GM12892 (cell line): ENCODE results near the gene OSTF1.

Experiments
- DNase-seq: peaks from one replicate; pipeline ENCODE4 v3.0.0; 2011; ENCODE audit not compliant: insufficient read length
- FAIRE-seq: peaks from 2 replicates; lab custom pipeline; 2011; peaks lifted over from hg19 to GRCh38; lab: Jason Lieb, UNC
- POLR2A ChIP-seq: IDR thresholded peaks from 2 replicates; pipeline ENCODE4 v1.6.1; 2011; ENCODE audit warnings: low read depth, low read length, control low read depth
- POLR2AphosphoS5 ChIP-seq: IDR thresholded peaks from 2 replicates; pipeline ENCODE4 v1.6.1; 2011; ENCODE audit warnings: low read depth, low read length, control low read depth
- TAF1 ChIP-seq: IDR thresholded peaks from 2 replicates; pipeline ENCODE4 v1.6.1; 2011; ENCODE audit warnings: low read depth, mild to moderate bottlenecking, control low read depth, low read length, borderline replicate concordance

Gene OSTF1

DNA sequence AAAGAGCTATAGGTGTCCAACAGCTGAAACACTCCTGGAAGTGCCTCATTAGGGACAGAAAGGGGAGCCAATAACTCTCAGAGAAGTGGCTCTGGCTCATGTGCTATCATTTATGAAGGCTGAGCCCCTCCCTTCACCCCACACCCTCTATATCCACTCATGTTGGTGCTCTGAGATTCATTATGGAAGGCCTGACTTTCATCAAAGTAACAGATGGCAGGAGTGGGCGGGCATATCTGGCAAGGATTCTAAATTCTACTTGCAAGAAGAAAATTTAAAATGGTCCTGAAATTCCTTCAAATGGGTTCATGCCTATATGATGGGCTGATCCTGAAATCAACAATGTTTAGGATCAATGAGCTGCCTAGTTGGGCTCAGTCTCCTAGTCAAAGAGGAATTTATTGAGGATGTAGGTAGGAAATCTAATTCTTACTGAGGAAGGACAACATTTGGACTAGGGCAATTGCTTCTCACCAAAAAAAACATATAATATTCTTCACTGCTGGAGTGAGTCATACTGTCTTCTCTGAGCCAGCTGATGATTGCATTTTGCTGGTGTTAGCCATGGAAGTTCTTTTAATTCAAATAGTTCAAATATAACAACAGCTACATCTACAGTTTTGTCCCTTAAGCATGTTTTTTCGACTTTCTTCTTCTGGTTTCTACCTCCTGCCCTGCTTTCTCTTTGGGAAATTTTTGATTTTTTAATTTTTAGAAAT is 23.8 kb upstream of the OSTF1 start:
- TF ChIP-seq TAF1: no peak
- TF ChIP-seq POLR2A: no peak
- no peak for TF ChIP-seq POLR2AphosphoS5
- FAIRE-seq: no peak
- no peak for DNase-seq

DNA sequence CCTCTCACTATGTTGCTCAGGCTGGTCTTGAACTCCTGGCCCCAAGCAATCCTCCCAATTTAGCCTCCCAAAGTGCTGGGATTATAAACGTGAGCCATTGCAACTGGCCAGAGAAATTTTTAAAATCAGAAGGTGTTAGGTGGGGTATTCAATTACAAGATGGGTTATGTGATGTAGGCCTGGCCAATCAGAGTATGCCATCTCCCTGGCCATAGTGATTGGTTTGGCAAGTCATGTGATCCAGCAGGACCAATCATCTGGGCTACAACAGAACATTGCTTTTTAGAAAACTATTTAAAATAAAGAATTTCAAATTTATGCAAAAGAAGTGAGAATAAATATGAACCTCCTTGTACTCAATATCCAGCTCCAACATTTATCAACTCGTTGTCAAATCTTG is 22.8 kb upstream of the OSTF1 start:
- FAIRE-seq (no peak), DNase-seq (no peak)

DNA sequence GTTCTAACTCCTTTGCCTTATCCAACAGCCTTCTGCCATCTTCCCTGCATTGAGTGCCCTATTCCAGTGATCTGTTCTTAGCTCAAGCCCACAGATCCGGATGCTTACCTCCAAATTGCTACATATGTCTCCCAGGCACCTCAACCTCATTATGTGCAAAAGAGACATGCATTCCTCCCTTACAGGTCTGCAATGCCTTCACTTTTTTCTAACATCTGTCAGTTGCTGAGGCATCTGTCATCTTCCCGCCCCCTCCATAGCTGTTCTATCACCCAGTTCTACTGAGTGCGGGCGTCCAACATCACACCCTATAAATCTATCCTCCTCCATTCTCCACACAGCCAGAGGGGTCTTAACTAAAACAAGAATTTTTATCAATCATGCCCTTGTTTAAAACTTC is 20.4 kb upstream of the OSTF1 start:
- FAIRE-seq: no peak
- no peak for DNase-seq
- TF ChIP-seq POLR2A: no peak
- no peak for TF ChIP-seq TAF1
- TF ChIP-seq POLR2AphosphoS5: no peak

More for the DNA sequence above, 22.8 kb upstream of the OSTF1 start:
- TF ChIP-seq POLR2AphosphoS5: no peak
- no peak for TF ChIP-seq TAF1
- TF ChIP-seq POLR2A: no peak

- TF ChIP-seq TAF1: no peak
- TF ChIP-seq POLR2A: no peak
- TF ChIP-seq POLR2AphosphoS5: no peak
- FAIRE-seq: no peak
- no peak for DNase-seq
Measured at GRCh38 chr9:75069171-75069570, 19.1 kb upstream of the OSTF1 start.

DNA sequence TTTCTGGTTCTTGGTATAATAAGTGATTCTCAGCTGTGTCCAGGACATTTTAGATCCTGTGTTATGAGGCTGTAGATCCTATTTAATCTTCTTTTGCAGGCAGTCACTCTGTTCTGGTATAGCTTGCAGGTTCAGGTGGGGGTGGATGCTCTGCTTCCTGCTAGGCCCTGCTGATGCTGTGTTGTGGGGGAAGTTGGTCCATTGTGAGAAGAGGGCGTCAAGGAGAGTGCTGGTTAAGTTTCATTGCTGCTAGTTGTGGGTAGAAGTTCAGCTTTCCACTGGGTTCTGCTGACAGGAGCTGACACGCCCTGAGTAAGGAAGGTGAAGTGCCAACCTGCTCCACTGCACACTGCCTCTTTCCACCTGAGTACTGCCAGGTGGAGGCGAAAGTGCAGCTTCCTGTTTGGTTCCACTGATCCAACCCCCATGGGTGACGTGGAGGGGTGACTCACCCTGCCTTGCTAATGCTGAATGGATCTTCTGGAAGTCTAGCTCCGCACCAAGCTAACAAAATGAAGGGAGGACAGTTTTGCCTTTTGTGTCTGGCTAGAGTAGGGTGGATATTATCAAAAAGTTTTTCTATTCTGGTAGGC is 16.7 kb upstream of the OSTF1 start:
- no peak for DNase-seq
- no peak for FAIRE-seq

DNA sequence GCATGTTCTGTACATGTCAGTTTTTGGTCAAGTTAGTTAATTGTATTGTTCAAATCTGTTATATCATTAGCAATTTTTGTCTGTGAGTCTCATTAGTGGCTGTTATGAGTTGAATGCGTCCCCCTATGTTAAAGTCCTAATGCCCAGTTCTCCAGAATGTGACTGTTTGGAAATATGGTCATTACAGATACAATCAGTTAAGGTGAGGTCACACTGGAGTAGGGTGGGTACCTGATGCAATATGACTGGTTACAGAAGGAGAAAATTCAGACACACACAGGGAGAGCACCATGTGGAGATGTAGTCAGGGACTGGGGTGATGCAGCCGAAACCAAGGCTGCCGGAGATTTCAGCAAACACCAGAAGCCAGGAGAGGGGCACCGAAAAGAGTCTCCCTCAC is 15.4 kb upstream of the OSTF1 start:
- FAIRE-seq (no peak), DNase-seq (no peak)
- TF ChIP-seq POLR2AphosphoS5: no peak
- no peak for TF ChIP-seq POLR2A
- no peak for TF ChIP-seq TAF1

More for the DNA sequence above, 16.7 kb upstream of the OSTF1 start:
- no peak for TF ChIP-seq POLR2AphosphoS5
- no peak for TF ChIP-seq POLR2A
- TF ChIP-seq TAF1: no peak

- no peak for FAIRE-seq
- TF ChIP-seq POLR2A: no peak
- TF ChIP-seq TAF1: no peak
- no peak for TF ChIP-seq POLR2AphosphoS5
- no peak for DNase-seq
Measured at GRCh38 chr9:75081632-75082031, 6.7 kb upstream of the OSTF1 start.

DNA sequence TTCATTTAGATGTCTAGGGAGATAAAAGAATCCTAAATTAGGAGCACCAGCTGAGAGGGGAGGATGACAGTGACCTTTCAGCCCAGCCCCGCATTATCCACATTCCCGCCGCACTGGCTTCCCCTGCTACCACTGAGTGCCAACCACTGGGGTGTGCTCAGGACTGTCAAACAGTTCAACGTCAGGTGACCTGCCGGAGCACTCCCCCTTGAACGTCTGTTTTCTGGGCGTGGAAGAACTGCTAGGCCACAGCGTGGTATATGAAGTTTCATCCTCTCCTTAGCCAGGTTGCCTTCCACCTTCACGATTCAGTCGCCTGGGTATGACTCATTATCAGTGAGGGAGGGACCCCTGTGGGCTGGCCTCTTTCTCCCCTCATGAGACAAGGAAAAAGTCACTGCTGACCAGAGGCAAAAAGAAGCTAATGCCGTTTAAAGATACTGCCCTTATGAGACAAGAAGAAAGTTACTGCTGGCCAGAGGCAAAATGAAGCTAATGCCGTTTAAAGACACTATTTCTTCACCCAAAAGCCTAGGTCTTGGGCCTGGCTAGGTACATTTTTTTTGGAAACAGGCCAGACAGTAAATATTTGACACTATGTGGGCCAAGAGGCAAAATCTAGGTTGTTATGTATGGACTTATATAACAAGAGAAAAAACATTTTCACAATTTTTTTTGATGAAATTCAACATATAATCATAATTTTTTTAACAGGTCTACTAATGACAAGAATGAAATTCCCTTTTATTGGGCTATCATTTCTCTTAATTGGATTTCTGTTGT is 4.9 kb upstream of the OSTF1 start:
- FAIRE-seq (no peak), DNase-seq (no peak)
- TF ChIP-seq TAF1: no peak
- TF ChIP-seq POLR2AphosphoS5: no peak
- TF ChIP-seq POLR2A: no peak

GRCh38 chr9:75084081-75084672 is 4.1 kb upstream of the OSTF1 start:
- no peak for FAIRE-seq
- no peak for DNase-seq
- TF ChIP-seq POLR2AphosphoS5: no peak
- TF ChIP-seq POLR2A: no peak

- no peak for DNase-seq
- no peak for TF ChIP-seq POLR2AphosphoS5
- no peak for TF ChIP-seq POLR2A
- TF ChIP-seq TAF1: no peak
- no peak for FAIRE-seq
Measured at GRCh38 chr9:75085640-75086039, 2.7 kb upstream of the OSTF1 start.

DNA sequence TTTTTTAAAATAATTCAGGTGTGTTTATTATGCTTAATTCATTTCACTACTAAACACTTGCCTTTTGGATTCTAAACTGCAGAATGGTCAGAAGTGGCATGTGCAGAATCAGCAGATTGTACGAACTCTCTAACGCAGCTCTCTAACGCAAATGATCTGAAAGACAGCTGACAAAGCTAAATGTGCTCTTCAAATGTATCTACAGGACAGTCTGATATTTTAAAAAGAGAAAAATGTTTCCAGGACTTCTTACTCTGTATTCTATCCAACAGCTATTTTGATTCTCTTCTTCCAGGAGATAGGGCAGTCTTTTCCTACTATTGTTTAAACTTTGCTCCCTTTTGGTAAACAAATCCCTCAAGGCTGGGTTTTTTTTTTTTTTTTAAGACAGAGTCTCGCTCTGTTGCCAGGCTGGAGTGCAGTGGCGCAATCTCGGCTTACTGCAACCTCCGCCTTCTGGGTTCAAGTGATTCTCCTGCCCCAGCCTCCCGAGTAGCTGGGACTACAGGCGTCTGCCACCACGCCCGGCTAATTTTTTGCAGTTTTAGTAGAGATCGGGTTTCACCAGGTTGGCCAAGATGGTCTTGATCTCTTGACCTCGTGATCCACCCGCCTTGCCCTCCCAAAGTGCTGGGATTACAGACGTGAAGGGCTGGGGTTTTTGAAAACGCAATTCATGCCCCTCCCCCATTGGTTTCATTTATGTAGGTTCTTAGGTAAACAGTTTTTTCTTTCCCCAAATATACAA is 1.6 kb upstream of the OSTF1 start:
- TF ChIP-seq POLR2A (no peak), TAF1 (no peak), POLR2AphosphoS5 (no peak)
- no peak for DNase-seq
- no peak for FAIRE-seq
